LHCN-M2 (cell line): Measurements from ENCODE around the gene NXPH3. TPM values are rescaled to one million over a fixed set of nuclear protein-coding genes. Genes with fewer than 3 reads are reported as not detected.

Experiments
- DNase-seq: peaks from one replicate; pipeline ENCODE4 v3.0.0-alpha.2; 2012; ENCODE audit warnings: low read depth
- total RNA-seq: library from RNA; depleted of rRNA; stranded (reverse); fragments of >200 nt; gene quantifications from 2 replicates; pipeline ENCODE4 v1.2.3, GENCODE V29; 2014; rRNA removed

Gene NXPH3
- total RNA-seq, 1 experiment from 2014 or later = 0.06 TPM

DNA sequence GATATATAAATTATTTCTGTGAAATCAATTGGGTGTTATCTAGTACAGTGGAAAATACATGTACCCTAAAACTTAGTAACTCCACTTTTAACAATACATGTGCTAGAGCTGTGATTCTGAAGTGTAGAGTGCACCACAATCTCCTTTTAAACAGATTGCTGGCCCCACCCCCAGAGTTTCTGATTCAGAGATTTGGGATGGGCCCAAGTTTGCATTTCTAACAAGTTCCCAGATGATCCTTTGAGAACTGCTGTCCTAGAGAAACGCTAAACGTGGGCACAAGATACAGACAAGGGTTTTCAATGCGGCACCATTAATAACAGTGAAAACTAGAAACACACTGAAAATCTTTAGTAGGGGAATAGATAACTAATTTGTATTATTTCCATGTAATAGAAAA, 49.2 kb downstream of the NXPH3 start:
- peak; percentile 45 for DNase-seq

DNA sequence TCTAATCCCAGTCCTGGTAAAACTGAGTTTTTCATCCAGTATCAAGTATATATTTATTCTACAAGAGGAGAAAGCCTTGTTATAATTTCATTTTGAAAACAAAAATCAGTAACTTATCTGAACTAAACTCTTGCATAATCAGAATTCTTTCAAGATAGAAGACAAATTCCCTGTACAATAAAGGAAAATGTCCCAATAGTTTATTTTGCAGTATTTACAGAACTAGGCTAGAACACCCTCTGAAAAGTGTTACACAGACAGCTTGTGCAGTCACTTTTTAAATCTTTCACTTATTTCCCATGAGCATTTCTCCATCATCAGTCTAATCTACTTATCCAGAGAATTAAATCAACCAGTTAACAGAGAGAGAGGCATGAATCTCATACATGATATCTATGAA, 53.8 kb downstream of the NXPH3 start:
- no peak for DNase-seq

DNA sequence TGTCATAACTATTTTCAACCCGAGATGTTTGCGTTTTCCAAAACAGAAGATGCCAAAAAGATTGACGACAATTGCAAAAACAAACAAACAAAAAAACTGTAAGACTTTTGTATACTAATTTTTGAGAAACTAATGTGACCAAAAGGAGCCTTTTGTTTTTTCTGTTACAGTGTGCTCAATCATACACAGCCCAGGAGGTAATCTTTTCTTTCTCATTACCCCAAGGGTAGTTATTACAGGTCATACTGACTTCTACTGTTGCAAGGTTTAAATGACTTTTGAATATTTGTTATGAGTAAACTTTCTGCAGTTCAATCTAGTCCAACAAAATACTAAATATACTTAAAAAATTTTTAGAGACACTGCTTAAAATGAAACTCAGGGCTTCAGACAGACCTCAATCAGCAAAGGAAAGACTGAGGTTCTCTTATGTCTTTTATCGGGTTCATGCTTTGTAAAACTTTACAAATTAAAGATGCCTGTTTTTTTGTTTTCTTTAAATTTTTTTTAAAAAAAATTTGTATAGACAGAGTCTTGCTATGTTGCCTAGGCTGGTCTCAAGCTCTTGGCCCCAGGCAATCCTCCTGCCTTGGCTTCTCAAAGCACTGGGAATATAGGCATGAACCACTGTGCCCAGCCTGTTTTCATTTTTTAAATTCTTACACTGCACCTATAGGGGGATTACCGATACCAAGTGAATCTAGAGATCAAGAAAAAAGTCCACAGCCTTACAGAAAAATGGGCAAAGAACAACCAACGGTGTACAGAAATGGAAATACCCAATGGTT, 54.6 kb downstream of the NXPH3 start:
- no peak for DNase-seq

DNA sequence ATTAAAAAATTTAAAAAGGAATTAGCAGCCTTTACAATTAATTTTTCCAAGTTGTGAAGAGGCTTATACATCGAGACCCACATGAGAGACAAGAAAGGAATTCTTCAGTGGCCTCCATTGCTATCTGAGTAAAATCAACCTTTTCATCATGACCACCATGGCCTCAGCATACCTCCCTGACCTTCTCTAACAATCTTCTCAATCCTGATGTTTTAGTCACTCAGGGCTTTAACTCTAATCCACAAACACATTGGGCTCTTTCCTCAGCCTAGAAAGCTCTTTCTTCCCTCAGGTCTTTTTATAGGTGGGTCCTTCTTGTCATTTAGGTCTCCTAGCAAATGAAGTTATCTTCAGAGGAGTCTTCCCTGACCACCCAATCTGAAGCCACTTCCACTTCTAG, 55.8 kb downstream of the NXPH3 start:
- DNase-seq = no peak

Other genes with a start within 250 kb of the NXPH3 start
- gene ZNF652, start 213.6 kb upstream of the NXPH3 start, total RNA-seq = 9.8 and 11.0 TPM in 2 replicates
- 201 TPM in 2 replicates for gene PHB1, start 161.0 kb upstream of the NXPH3 start, total RNA-seq
- gene NGFR, start 80.6 kb upstream of the NXPH3 start, total RNA-seq = 25.4 and 40.2 TPM in 2 replicates
- 32.0 and 32.7 TPM in 2 replicates for gene SPOP, start 102.2 kb downstream of the NXPH3 start, total RNA-seq
- 73.8 and 108 TPM in 2 replicates for gene SLC35B1, start 132.1 kb downstream of the NXPH3 start, total RNA-seq
- 14.8 and 15.5 TPM in 2 replicates for gene FAM117A, start 188.3 kb downstream of the NXPH3 start, total RNA-seq
- gene KAT7, start 212.8 kb downstream of the NXPH3 start, total RNA-seq = 36.3 and 38.2 TPM in 2 replicates